HEK293T (cell line): ENCODE data around the gene DLX1.
"Not testable (repeated sequence)": the region's sequence is repeated elsewhere in the genome, so short reads cannot be mapped to it uniquely, and the experiment has no call there.

Experiments used
- FOXK2 ChIP-seq: fragments of 450-650 bp; IDR thresholded peaks from 2 replicates; pipeline ENCODE4 v1.6.1; 2016; ENCODE audit warnings: mild to moderate bottlenecking
- FOXM1 ChIP-seq: fragments of 450-650 bp; IDR thresholded peaks from 2 replicates; pipeline ENCODE4 v1.6.1; 2017; ENCODE audit warnings: mild to moderate bottlenecking, borderline replicate concordance
- HDGF ChIP-seq: fragments of 450-650 bp; IDR thresholded peaks from 2 replicates; pipeline ENCODE4 v1.6.1; 2017; ENCODE audit warnings: antibody characterized with exemption, borderline replicate concordance
- NFRKB ChIP-seq: fragments of 450-650 bp; IDR thresholded peaks from 2 replicates; pipeline ENCODE4 v1.6.1; 2016; ENCODE audit warnings: mild to moderate bottlenecking, moderate library complexity
- SUZ12 ChIP-seq: fragments of 450-650 bp; IDR thresholded peaks from 2 replicates; pipeline ENCODE4 v1.6.1; 2016; ENCODE audit warnings: mild to moderate bottlenecking

DNA sequence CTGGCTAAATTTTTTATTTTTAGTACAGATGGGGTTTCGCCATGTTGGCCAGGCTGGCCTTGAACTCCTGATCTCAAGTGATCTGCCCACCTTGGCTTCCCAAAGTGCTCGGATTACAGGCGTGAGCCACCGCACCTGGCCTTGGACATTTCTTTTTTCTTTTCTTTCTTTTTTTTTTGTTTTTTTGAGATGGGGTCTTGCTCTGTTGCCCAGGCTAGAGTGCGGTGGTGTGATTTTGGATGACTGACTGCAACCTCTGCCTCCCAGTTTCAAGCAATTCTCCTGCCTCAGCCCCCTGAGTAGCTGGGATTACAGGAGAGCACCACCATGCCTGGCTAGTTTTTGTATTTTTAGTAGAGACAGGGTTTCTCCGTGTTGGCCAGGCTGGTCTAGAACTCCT lies 28.9 kb downstream of the DLX1 start:
- TF ChIP-seq FOXM1, NFRKB, FOXK2, SUZ12, HDGF: not testable (repeated sequence)
